ENCODE measurements around the gene SH2D3A.

- TF ChIP-seq CTCF (IDR thresholded peaks at IDR 0.05; ENCODE audit: low read depth, low read length) = no peak
- no peak for TF ChIP-seq POLR2A (IDR thresholded peaks at IDR 0.05; ENCODE audit: extremely low read depth, insufficient read length)
Observed at GRCh38 chr19:6718111-6718740, 49.0 kb downstream of the SH2D3A start.
